ENCODE data around the gene KCNIP4.

KCNIP4 gene

DNA sequence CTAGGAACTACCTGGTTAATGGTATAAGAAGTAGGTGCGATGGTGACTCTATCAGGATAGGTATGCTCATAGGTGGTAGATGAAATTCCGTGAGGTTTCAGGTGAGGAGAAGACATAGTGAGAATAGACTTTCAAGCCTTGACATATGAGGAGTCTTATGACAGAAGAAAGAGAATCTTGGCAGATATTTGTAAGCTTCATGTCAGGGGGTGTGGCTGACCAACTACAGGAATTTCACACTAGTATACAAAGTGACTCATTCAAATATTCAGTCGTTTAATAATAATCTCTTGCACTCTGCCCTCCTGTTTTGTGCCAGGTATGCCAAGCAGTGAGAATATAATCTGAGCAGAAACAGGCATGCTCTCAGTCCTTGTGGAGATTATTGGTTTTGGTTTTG, 1225.6 kb downstream of the KCNIP4 start:
- Histone ChIP-seq H3K4me3 (replicated peaks; ENCODE audit: insufficient read depth, low read length) (no peak overlapping the region), H3K27ac (replicated peaks) (no peak overlapping the region), H3K27me3 (ENCODE audit: insufficient read depth, poor library complexity, severe bottlenecking) (no peaks in the 10 kb centered on the region)
- TF ChIP-seq, protein P1, sequence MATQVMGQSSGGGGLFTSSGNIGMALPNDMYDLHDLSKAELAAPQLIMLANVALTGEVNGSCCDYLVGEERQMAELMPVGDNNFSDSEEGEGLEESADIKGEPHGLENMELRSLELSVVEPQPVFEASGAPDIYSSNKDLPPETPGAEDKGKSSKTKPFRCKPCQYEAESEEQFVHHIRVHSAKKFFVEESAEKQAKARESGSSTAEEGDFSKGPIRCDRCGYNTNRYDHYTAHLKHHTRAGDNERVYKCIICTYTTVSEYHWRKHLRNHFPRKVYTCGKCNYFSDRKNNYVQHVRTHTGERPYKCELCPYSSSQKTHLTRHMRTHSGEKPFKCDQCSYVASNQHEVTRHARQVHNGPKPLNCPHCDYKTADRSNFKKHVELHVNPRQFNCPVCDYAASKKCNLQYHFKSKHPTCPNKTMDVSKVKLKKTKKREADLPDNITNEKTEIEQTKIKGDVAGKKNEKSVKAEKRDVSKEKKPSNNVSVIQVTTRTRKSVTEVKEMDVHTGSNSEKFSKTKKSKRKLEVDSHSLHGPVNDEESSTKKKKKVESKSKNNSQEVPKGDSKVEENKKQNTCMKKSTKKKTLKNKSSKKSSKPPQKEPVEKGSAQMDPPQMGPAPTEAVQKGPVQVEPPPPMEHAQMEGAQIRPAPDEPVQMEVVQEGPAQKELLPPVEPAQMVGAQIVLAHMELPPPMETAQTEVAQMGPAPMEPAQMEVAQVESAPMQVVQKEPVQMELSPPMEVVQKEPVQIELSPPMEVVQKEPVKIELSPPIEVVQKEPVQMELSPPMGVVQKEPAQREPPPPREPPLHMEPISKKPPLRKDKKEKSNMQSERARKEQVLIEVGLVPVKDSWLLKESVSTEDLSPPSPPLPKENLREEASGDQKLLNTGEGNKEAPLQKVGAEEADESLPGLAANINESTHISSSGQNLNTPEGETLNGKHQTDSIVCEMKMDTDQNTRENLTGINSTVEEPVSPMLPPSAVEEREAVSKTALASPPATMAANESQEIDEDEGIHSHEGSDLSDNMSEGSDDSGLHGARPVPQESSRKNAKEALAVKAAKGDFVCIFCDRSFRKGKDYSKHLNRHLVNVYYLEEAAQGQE (IDR thresholded peaks at IDR 0.05; ENCODE audit: insufficient replicate concordance, low read depth), result no peak
- no peak for DNase-seq (ENCODE audit: low read depth in 1 of 2, low spot score in 1 of 2)

DNA sequence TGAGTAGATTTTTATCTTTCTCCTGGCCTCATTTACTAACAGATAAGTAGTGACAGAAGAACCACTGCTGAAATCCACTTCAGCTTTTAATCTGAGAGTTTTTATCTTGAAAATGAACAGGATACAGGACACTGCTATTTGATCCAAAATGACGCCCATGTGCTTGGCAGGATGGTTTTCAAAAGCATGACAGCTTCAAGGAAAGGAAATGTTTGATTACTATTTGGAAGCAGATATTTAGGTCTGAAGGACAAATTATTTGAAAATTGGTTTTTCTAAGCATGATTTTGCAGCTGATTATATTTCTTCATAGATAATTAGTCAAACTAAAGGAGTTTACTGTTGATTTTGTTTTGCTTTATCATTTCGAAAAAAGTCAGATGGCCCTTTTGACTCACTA, 1237.2 kb downstream of the KCNIP4 start:
- Histone ChIP-seq H3K4me3 (replicated peaks; ENCODE audit: insufficient read depth, low read length) (no peak overlapping the region), H3K27ac (replicated peaks) (no peak overlapping the region), H3K27me3 (ENCODE audit: insufficient read depth, poor library complexity, severe bottlenecking) (no peaks in the 10 kb centered on the region)
- TF ChIP-seq, protein P1 (IDR thresholded peaks at IDR 0.05; ENCODE audit: insufficient replicate concordance, low read depth), result no peak
- TF ChIP-seq CTCF (IDR thresholded peaks at IDR 0.05; ENCODE audit: insufficient read depth, low read length) (no peak), POLR2AphosphoS5 (IDR thresholded peaks at IDR 0.05; ENCODE audit: low read depth) (no peak), GABPA (IDR thresholded peaks at IDR 0.05; ENCODE audit: low read depth) (no peak), SPI1 (IDR thresholded peaks at IDR 0.05; ENCODE audit: borderline replicate concordance, low read depth) (no peak)
- no peak for DNase-seq (ENCODE audit: low read depth in 1 of 2, low spot score in 1 of 2)

GRCh38 chr4:20700007-20700761, 1248.4 kb downstream of the KCNIP4 start, which contains the start of gene PACRGL:
Gene PACRGL (plus strand): TSS chr4:20700458. CDS start chr4:20704482, 4,024 bp downstream.
- Histone ChIP-seq H3K27ac (replicated peaks) (peak within 1 kb of the TSS; percentile 79), H3K4me3 (replicated peaks; ENCODE audit: insufficient read depth, low read length) (peak within 1 kb of the TSS; percentile 83), H3K27me3 (ENCODE audit: insufficient read depth, poor library complexity, severe bottlenecking) (no peaks in the 10 kb centered on the region)
- DNase-seq (ENCODE audit: low read depth in 1 of 2, low spot score in 1 of 2), result peak; percentile 87 to 93
- no peak for TF ChIP-seq GABPA (IDR thresholded peaks at IDR 0.05; ENCODE audit: low read depth)
- TF ChIP-seq SPI1 (IDR thresholded peaks at IDR 0.05; ENCODE audit: borderline replicate concordance, low read depth), result peak; percentile 14; the same call in 1 of the 2 replicates
- TF ChIP-seq CTCF (IDR thresholded peaks at IDR 0.05; ENCODE audit: insufficient read depth, low read length), result no peak
- TF ChIP-seq, protein P1 (IDR thresholded peaks at IDR 0.05; ENCODE audit: insufficient replicate concordance, low read depth), result no peak
- peak; percentile 46; the same call in 1 of the 2 replicates for TF ChIP-seq POLR2AphosphoS5 (IDR thresholded peaks at IDR 0.05; ENCODE audit: low read depth)

All from HL-60 (cell line).